ENCODE results near the gene MTCL1. TPM values are rescaled to one million over a fixed set of nuclear protein-coding genes. Genes with fewer than 3 reads are reported as not detected.

Gene MTCL1
- total and polyA plus RNA-seq, 9 of the 15 experiments (the other 6 are each of a cell fraction or from before 2014, with no cell fraction given) = 0.21 to 7.4 (median 3.7) TPM

- TF ChIP-seq MAFG (tag; conservative IDR thresholded peaks at IDR 0.05) (no peak), BRF1 (IDR thresholded peaks at IDR 0.05; ENCODE audit: borderline replicate concordance, extremely low read depth, insufficient read length) (no peak), ESRRA (IDR thresholded peaks at IDR 0.05; ENCODE audit: borderline replicate concordance, low read depth) (no peak), DDX20 (tag; IDR thresholded peaks at IDR 0.05; ENCODE audit: low read depth) (no peak), MEIS2 (IDR thresholded peaks at IDR 0.05; ENCODE audit: partially characterized antibody) (peak; percentile 78), MTA3 (IDR thresholded peaks at IDR 0.05; ENCODE audit: borderline replicate concordance) (no peak), ZNF785 (CRISPR knock-in tag; IDR thresholded peaks at IDR 0.05) (no peak), PCBP2 (IDR thresholded peaks at IDR 0.05; ENCODE audit: low read depth, low read length, poor library complexity, severe bottlenecking) (no peak), ESRRB (CRISPR knock-in tag; IDR thresholded peaks at IDR 0.05; ENCODE audit: borderline replicate concordance) (no peak), GTF2E2 (tag; IDR thresholded peaks at IDR 0.05) (no peak), ARID3B (CRISPR knock-in tag; IDR thresholded peaks at IDR 0.05; ENCODE audit: borderline replicate concordance) (no peak), FOXK2 (conservative IDR thresholded peaks at IDR 0.05 in 1 of 2, IDR thresholded peaks at IDR 0.05 in 1 of 2; ENCODE audit: low read depth in 2 of 2) (no peak), SRSF7 (optimal IDR thresholded peaks at IDR 0.05; ENCODE audit: low read depth, low read length) (no peak)
- TF ChIP-seq, protein P1, sequence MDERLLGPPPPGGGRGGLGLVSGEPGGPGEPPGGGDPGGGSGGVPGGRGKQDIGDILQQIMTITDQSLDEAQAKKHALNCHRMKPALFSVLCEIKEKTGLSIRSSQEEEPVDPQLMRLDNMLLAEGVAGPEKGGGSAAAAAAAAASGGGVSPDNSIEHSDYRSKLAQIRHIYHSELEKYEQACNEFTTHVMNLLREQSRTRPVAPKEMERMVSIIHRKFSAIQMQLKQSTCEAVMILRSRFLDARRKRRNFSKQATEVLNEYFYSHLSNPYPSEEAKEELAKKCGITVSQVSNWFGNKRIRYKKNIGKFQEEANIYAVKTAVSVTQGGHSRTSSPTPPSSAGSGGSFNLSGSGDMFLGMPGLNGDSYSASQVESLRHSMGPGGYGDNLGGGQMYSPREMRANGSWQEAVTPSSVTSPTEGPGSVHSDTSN (CRISPR knock-in tag; IDR thresholded peaks at IDR 0.05; ENCODE audit: low read depth) = no peak
- TF ChIP-seq, protein P1 (tag; conservative IDR thresholded peaks at IDR 0.05; ENCODE audit: low read depth) = peak; percentile 80
- TF ChIP-seq, protein P2, sequence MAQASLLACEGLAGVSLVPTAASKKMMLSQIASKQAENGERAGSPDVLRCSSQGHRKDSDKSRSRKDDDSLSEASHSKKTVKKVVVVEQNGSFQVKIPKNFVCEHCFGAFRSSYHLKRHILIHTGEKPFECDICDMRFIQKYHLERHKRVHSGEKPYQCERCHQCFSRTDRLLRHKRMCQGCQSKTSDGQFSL (CRISPR knock-in tag; IDR thresholded peaks at IDR 0.05) = no peak
- TF ChIP-seq, protein P2 (tag; IDR thresholded peaks at IDR 0.05) = no peak
- TF ChIP-seq, protein P3, sequence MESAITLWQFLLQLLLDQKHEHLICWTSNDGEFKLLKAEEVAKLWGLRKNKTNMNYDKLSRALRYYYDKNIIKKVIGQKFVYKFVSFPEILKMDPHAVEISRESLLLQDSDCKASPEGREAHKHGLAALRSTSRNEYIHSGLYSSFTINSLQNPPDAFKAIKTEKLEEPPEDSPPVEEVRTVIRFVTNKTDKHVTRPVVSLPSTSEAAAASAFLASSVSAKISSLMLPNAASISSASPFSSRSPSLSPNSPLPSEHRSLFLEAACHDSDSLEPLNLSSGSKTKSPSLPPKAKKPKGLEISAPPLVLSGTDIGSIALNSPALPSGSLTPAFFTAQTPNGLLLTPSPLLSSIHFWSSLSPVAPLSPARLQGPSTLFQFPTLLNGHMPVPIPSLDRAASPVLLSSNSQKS (CRISPR knock-in tag; IDR thresholded peaks at IDR 0.05) = no peak
Observed at GRCh38 chr18:8719192-8719591, 13.8 kb downstream of the MTCL1 start (continued).

All from K562 (cell line).